WTC11 (cell line): ENCODE data around the gene TCP11L2.

Experiments used
- CTCF ChIP-seq: fragments of 200-600 bp; IDR thresholded peaks from 2 replicates; pipeline ENCODE4 v1.8.0; 2022; ENCODE audit warnings: antibody characterized with exemption
- E2F4 ChIP-seq: sonication (generic); formaldehyde crosslinking; IDR thresholded peaks from 2 replicates; pipeline ENCODE4 v1.8.1; 2022; ENCODE audit warnings: low read depth, mild to moderate bottlenecking, moderate library complexity, missing genetic modification reagents, borderline replicate concordance
- STAT6 ChIP-seq: sonication (generic); formaldehyde crosslinking; conservative IDR thresholded peaks from 2 replicates; pipeline ENCODE4 v1.8.1; 2023; ENCODE audit warnings: mild to moderate bottlenecking, low read depth, missing genetic modification reagents, moderate library complexity
- TEAD4 ChIP-seq: sonication (generic); formaldehyde crosslinking; IDR thresholded peaks from 2 replicates; pipeline ENCODE4 v1.8.0; 2022; ENCODE audit warnings: mild to moderate bottlenecking, missing genetic modification reagents

DNA sequence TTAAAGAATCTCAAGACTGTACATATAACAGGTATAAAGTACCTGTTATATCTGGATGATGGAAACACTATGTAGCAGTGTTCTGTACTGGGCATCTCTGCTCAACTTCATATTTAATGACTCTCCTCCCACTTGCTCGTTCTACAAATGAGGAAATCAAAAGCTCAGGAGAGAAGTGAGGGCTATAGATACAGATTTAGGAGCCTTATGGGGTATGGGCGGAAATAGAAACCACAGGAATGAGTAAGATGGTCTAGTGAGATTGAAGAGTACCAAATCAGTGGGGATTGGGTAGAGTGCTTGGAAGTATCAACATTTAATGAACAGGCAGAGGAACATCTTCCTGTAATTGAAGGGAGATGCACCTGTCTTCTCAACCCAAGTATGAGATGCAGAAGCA is 31.2 kb downstream of the TCP11L2 start:
- TF ChIP-seq CTCF = no peak
- TF ChIP-seq E2F4 (CRISPR knock-in tag) = no peak
- no peak for TF ChIP-seq TEAD4 (CRISPR knock-in tag)
- TF ChIP-seq STAT6 (CRISPR knock-in tag) = no peak
